VCaP (cell line): ENCODE measurements around the gene KRT15.
"Not testable (repeated sequence)": the region's sequence is repeated elsewhere in the genome, so short reads cannot be mapped to it uniquely, and the experiment has no call there.

Experiments used
- H3K27ac ChIP-seq: fragments of 450-650 bp; 2 replicates; pipeline ENCODE4 v1.5.1; 2017
- CTCF ChIP-seq: fragments of 450-650 bp; conservative IDR thresholded peaks from 2 replicates; pipeline ENCODE4 v1.5.1; 2017; ENCODE audit warnings: mild to moderate bottlenecking, moderate library complexity

Gene KRT15

GRCh38 chr17:41548844-41549595 lies 30.3 kb upstream of the KRT15 start:
- peak overlapping the region; percentile 69 for H3K27ac ChIP-seq
- peak; percentile 98 for TF ChIP-seq CTCF

- H3K27ac ChIP-seq = peak overlapping the region; percentile 69; the same call in 1 of the 2 replicates
- TF ChIP-seq CTCF = no peak
Observed at GRCh38 chr17:41547921-41548843, 29.5 kb upstream of the KRT15 start.

- no peak overlapping the region for H3K27ac ChIP-seq
- TF ChIP-seq CTCF = no peak
Observed at GRCh38 chr17:41547378-41547841, 28.7 kb upstream of the KRT15 start.

- TF ChIP-seq CTCF = no peak
- H3K27ac ChIP-seq = no peak overlapping the region
Observed at GRCh38 chr17:41546819-41547218, 28.1 kb upstream of the KRT15 start.

- no peak overlapping the region for H3K27ac ChIP-seq
- no peak for TF ChIP-seq CTCF
Observed at GRCh38 chr17:41545829-41546410, 27.2 kb upstream of the KRT15 start.

- no peak for TF ChIP-seq CTCF
- no peak overlapping the region for H3K27ac ChIP-seq
Observed at GRCh38 chr17:41544935-41545334, 26.2 kb upstream of the KRT15 start.

- no peak for TF ChIP-seq CTCF
- H3K27ac ChIP-seq = no peak overlapping the region
Observed at GRCh38 chr17:41544491-41544892, 25.8 kb upstream of the KRT15 start.

- not testable (repeated sequence) for H3K27ac ChIP-seq
Observed at GRCh38 chr17:41542786-41543185, 24.1 kb upstream of the KRT15 start.
